ENCODE data around the gene MYOM1. TPM values are rescaled to one million over a fixed set of nuclear protein-coding genes. Genes with fewer than 3 reads are reported as not detected.

The MYOM1 gene
- total RNA-seq, 1 experiment from 2014 or later = 0.92 TPM

- H3K36me3 ChIP-seq (ENCODE audit: control insufficient read depth, insufficient read depth, low read length) = no peaks in the 10 kb centered on the region
- H3K4me1 ChIP-seq (ENCODE audit: control insufficient read depth, insufficient read depth, low read length) = peaks cover 28% of the 10 kb centered on the region
- no peaks in the 10 kb centered on the region for H3K9me3 ChIP-seq (ENCODE audit: control insufficient read depth, insufficient read depth, low read depth, low read length)
- H3K27ac ChIP-seq (ENCODE audit: low read length) = no peak overlapping the region
- H3K4me3 ChIP-seq (ENCODE audit: low read depth in 2 of 2, low read length in 2 of 2) = no peak overlapping the region
- DNase-seq (ENCODE audit: low read depth, low spot score) (no peak), ATAC-seq (no peak)
- no TSS peak for BruUV-seq (replicated peaks)
- intact Hi-C loops (cut with micrococcal nuclease; ENCODE audit: unreplicated experiment) = no loop called here
- ChIA-PET POLR2A (no interaction called here), CTCF (interaction anchor here (0.7 kb wide), 1 partner anchor 89 kb away, joined by 3 read pairs; no protein-coding TSS in a partner anchor)
- TF ChIP-seq REST (IDR thresholded peaks at IDR 0.05; ENCODE audit: insufficient read depth in 1 of 2, low read depth in 2 of 2, low read length in 1 of 2) (no peak), TCF7L2 (IDR thresholded peaks at IDR 0.05; ENCODE audit: low read depth, low read length) (no peak), POLR2AphosphoS5 (IDR thresholded peaks at IDR 0.05; ENCODE audit: low read depth, low read length) (no peak), SIN3A (IDR thresholded peaks at IDR 0.05; ENCODE audit: borderline replicate concordance, insufficient read depth, low read depth, low read length) (no peak)
- TF ChIP-seq, protein P1, sequence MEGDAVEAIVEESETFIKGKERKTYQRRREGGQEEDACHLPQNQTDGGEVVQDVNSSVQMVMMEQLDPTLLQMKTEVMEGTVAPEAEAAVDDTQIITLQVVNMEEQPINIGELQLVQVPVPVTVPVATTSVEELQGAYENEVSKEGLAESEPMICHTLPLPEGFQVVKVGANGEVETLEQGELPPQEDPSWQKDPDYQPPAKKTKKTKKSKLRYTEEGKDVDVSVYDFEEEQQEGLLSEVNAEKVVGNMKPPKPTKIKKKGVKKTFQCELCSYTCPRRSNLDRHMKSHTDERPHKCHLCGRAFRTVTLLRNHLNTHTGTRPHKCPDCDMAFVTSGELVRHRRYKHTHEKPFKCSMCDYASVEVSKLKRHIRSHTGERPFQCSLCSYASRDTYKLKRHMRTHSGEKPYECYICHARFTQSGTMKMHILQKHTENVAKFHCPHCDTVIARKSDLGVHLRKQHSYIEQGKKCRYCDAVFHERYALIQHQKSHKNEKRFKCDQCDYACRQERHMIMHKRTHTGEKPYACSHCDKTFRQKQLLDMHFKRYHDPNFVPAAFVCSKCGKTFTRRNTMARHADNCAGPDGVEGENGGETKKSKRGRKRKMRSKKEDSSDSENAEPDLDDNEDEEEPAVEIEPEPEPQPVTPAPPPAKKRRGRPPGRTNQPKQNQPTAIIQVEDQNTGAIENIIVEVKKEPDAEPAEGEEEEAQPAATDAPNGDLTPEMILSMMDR (IDR thresholded peaks at IDR 0.05) = no peak
- no peaks in the 10 kb centered on the region for H3K27me3 ChIP-seq (ENCODE audit: control insufficient read depth, insufficient read depth, low read length)
- in situ Hi-C loops (cut with HindIII; ENCODE audit: low pct_unique_long_range_greater_than_20kb, low sequenced_read_pairs) = no loop called here
Measured at GRCh38 chr18:3056311-3056710, 163.5 kb downstream of the MYOM1 start.

GRCh38 chr18:3055816-3056215, 164.0 kb downstream of the MYOM1 start:
- in situ Hi-C loops (cut with HindIII; ENCODE audit: low pct_unique_long_range_greater_than_20kb, low sequenced_read_pairs) (no loop called here), intact Hi-C loops (cut with micrococcal nuclease; ENCODE audit: unreplicated experiment) (no loop called here)
- Histone ChIP-seq H3K27ac (ENCODE audit: low read length) (no peak overlapping the region), H3K4me1 (ENCODE audit: control insufficient read depth, insufficient read depth, low read length) (peaks cover 26% of the 10 kb centered on the region), H3K9me3 (ENCODE audit: control insufficient read depth, insufficient read depth, low read depth, low read length) (no peaks in the 10 kb centered on the region), H3K36me3 (ENCODE audit: control insufficient read depth, insufficient read depth, low read length) (no peaks in the 10 kb centered on the region), H3K27me3 (ENCODE audit: control insufficient read depth, insufficient read depth, low read length) (no peaks in the 10 kb centered on the region), H3K4me3 (ENCODE audit: low read depth in 2 of 2, low read length in 2 of 2) (no peak overlapping the region)
- TF ChIP-seq, protein P1 (IDR thresholded peaks at IDR 0.05) = no peak
- TF ChIP-seq SIN3A (IDR thresholded peaks at IDR 0.05; ENCODE audit: borderline replicate concordance, insufficient read depth, low read depth, low read length) = no peak
- TF ChIP-seq REST (IDR thresholded peaks at IDR 0.05; ENCODE audit: insufficient read depth in 1 of 2, low read depth in 2 of 2, low read length in 1 of 2) = no peak
- TF ChIP-seq TCF7L2 (IDR thresholded peaks at IDR 0.05; ENCODE audit: low read depth, low read length) = no peak
- no peak for TF ChIP-seq POLR2AphosphoS5 (IDR thresholded peaks at IDR 0.05; ENCODE audit: low read depth, low read length)
- CTCF ChIA-PET = interaction anchor here (0.7 kb wide), 1 partner anchor 89 kb away, joined by 3 read pairs; no protein-coding TSS in a partner anchor
- DNase-seq (ENCODE audit: low read depth, low spot score) (no peak), ATAC-seq (no peak)
- no TSS peak for BruUV-seq (replicated peaks)
- POLR2A ChIA-PET = no interaction called here
